BE2C (cell line): ENCODE data around the gene EEF2K.

Experiments used
- DNase-seq: peaks from one replicate; pipeline ENCODE4 v3.0.0-alpha.2; 2020
- H3K27me3 ChIP-seq: fragments of 250-450 bp; sonication (Bioruptor Pico); 2 replicates; pipeline ENCODE4 v1.5.1; 2020; ENCODE audit warnings: mild to moderate bottlenecking
- H3K36me3 ChIP-seq: fragments of 250-450 bp; sonication (Bioruptor Pico); 2 replicates; pipeline ENCODE4 v1.5.1; 2020; ENCODE audit warnings: mild to moderate bottlenecking
- H3K4me1 ChIP-seq: fragments of 250-450 bp; sonication (Bioruptor Pico); 2 replicates; pipeline ENCODE4 v1.5.1; 2020
- H3K4me3 ChIP-seq: 2 replicates; pipeline ENCODE4 v1.5.1; 2011; ENCODE audit warnings: low read depth, low read length
- H3K9me3 ChIP-seq: fragments of 250-450 bp; sonication (Bioruptor Pico); 2 replicates; pipeline ENCODE4 v1.5.1; 2020
- CTCF ChIP-seq: IDR thresholded peaks from 2 replicates; pipeline ENCODE4 v1.5.1; 2012; ENCODE audit warnings: mild to moderate bottlenecking, low read depth, low read length

EEF2K gene

GRCh38 chr16:22262460-22262859 lies 56.4 kb downstream of the EEF2K start:
- Histone ChIP-seq H3K27me3 (no peaks in the 10 kb centered on the region), H3K4me1 (no peaks in the 10 kb centered on the region), H3K36me3 (peaks cover 47% of the 10 kb centered on the region), H3K4me3 (no peak overlapping the region), H3K9me3 (no peaks in the 10 kb centered on the region)
- no peak for DNase-seq
- TF ChIP-seq CTCF: no peak

GRCh38 chr16:22264786-22265185 lies 58.7 kb downstream of the EEF2K start:
- Histone ChIP-seq H3K36me3 (peaks cover 30% of the 10 kb centered on the region), H3K27me3 (no peaks in the 10 kb centered on the region), H3K4me1 (no peaks in the 10 kb centered on the region), H3K9me3 (no peaks in the 10 kb centered on the region), H3K4me3 (no peak overlapping the region)
- peak; percentile 64 for DNase-seq
- no peak for TF ChIP-seq CTCF

GRCh38 chr16:22265351-22265750 lies 59.3 kb downstream of the EEF2K start:
- Histone ChIP-seq H3K4me3 (no peak overlapping the region), H3K27me3 (no peaks in the 10 kb centered on the region), H3K4me1 (no peaks in the 10 kb centered on the region), H3K36me3 (peaks cover 27% of the 10 kb centered on the region), H3K9me3 (no peaks in the 10 kb centered on the region)
- no peak for TF ChIP-seq CTCF
- DNase-seq: no peak

GRCh38 chr16:22266546-22266945 lies 60.5 kb downstream of the EEF2K start:
- no peak for DNase-seq

GRCh38 chr16:22267764-22268163 lies 61.7 kb downstream of the EEF2K start:
- TF ChIP-seq CTCF: no peak
- Histone ChIP-seq H3K9me3 (no peaks in the 10 kb centered on the region), H3K4me1 (no peaks in the 10 kb centered on the region), H3K4me3 (no peak overlapping the region), H3K27me3 (no peaks in the 10 kb centered on the region), H3K36me3 (peaks cover 19% of the 10 kb centered on the region)
- DNase-seq: no peak

More at GRCh38 chr16:22266546-22266945, 60.5 kb downstream of the EEF2K start:
- Histone ChIP-seq H3K9me3 (no peaks in the 10 kb centered on the region), H3K27me3 (no peaks in the 10 kb centered on the region), H3K4me1 (no peaks in the 10 kb centered on the region), H3K4me3 (no peak overlapping the region), H3K36me3 (peaks cover 22% of the 10 kb centered on the region)
- no peak for TF ChIP-seq CTCF

GRCh38 chr16:22270525-22270924 lies 64.4 kb downstream of the EEF2K start:
- Histone ChIP-seq H3K4me3 (no peak overlapping the region), H3K4me1 (no peaks in the 10 kb centered on the region), H3K9me3 (no peaks in the 10 kb centered on the region), H3K36me3 (peaks cover 33% of the 10 kb centered on the region), H3K27me3 (no peaks in the 10 kb centered on the region)
- no peak for DNase-seq
- TF ChIP-seq CTCF: no peak
